ENCODE measurements around the gene CHRNB1.
A peak's percentile ranks its signal among the peaks of the same experiment; 100 is the strongest.

CHRNB1 gene

DNA sequence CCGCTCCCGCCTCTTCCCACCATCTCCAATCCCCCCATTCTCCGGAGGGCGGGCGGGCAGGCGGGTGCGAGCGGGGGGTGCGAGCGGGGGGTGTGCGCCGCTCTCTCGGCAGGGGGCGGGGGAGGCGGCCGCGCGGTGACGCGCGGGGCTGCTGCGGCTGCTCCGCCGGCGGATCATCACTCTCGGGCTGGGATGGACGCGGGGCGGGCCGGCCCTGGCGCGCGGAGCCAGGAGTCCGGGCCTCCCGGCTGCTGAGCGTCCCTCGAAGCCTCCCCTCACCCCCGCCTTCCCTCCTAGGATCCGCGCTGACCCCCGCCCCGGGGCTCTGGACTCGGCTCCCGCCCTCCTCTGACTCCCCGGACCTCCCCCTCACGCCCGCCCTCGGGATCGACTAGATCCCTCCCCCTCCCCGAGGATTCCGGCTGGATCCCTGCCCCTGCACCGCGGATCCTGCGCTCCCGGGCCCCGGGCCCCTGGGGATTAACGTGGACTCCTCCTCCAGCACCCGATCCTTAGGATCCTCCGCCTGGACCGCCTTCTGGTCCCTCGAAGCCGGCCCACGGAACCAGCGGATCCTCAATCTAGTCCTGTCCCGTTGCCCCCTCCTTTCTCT lies 40.0 kb upstream of the CHRNB1 start:
- no peak for DNase-seq (ENCODE audit: low read depth)
- peak overlapping the region; percentile 62 for H3K4me3 ChIP-seq (ENCODE audit: low read depth, low read length)
- no peak for TF ChIP-seq CTCF (IDR thresholded peaks at IDR 0.05; ENCODE audit: control insufficient read depth, extremely low read depth, insufficient read depth)

DNA sequence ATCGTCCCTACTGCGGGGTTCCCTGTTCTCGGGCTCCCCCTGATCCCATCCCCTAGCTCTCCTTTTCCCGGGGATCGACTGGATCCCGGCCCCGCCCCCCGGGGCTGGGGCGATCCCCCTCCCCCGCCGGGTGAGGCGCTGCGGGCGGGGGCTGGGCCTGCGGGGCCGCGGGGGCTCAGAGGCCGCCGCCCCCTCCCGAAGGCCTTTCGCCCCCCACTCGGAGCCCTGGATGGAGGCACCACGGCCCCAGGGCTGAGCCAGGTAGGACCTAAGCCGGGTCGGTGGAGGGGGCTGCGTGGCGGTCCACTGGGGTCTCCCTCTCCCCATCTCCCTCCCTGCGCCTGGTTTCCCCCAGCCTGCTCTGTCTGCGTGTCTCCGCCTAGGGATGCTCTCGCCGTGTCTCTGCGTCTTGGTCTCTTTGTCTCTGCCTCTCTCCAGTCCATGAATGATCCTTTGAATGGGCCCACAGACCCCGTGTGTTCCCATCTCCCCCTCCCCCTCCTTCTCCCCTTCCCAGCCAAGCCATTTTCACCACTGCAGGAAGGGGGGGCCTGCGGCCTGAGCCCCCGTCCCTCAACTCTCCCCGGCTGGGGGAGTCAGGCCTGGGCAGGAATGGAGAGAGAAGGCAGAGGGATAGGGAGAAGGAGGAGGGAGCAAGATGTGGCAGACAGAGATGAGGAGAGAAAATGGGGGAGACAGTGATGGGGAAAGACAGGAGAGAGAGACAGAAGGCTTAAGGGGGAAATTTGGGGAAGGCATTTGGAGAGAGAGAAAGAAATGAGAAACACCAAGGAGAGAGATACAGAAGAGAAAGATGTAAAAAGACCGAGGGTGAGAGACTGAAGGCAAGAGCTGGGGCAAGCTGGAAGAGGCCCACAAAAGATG lies 39.3 kb upstream of the CHRNB1 start:
- H3K4me3 ChIP-seq (ENCODE audit: low read depth, low read length): peak overlapping the region; percentile 62
- no peak for TF ChIP-seq CTCF (IDR thresholded peaks at IDR 0.05; ENCODE audit: control insufficient read depth, extremely low read depth, insufficient read depth)
- DNase-seq (ENCODE audit: low read depth): no peak

- TF ChIP-seq CTCF (IDR thresholded peaks at IDR 0.05; ENCODE audit: control insufficient read depth, extremely low read depth, insufficient read depth): no peak
- H3K4me3 ChIP-seq (ENCODE audit: low read depth, low read length): no peak overlapping the region
- DNase-seq (ENCODE audit: low read depth): no peak
These were observed 38.5 kb upstream of the CHRNB1 start for GRCh38 chr17:7406235-7406825.

DNA sequence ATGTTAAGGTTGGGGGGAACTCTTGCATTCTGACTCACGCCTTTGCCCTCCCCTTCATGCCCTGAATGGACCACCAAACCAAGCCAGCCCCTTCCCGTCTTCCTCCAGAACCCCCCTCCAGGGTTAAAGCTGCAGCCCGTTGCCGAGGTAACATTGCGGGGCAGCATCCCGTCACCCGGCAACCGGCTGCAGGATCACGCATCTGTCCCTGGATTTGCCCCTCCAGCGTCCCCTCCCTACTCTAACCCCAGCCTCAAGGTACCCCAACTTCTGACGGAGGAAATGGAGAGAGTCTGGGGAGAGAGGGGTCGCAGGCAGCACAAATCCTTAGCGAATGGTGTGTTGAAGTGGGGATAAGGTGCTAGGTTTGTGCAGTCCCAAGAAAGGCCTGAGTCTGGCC lies 37.8 kb upstream of the CHRNB1 start:
- no peak overlapping the region for H3K4me3 ChIP-seq (ENCODE audit: low read depth, low read length)
- DNase-seq (ENCODE audit: low read depth): no peak
- no peak for TF ChIP-seq CTCF (IDR thresholded peaks at IDR 0.05; ENCODE audit: control insufficient read depth, extremely low read depth, insufficient read depth)

DNA sequence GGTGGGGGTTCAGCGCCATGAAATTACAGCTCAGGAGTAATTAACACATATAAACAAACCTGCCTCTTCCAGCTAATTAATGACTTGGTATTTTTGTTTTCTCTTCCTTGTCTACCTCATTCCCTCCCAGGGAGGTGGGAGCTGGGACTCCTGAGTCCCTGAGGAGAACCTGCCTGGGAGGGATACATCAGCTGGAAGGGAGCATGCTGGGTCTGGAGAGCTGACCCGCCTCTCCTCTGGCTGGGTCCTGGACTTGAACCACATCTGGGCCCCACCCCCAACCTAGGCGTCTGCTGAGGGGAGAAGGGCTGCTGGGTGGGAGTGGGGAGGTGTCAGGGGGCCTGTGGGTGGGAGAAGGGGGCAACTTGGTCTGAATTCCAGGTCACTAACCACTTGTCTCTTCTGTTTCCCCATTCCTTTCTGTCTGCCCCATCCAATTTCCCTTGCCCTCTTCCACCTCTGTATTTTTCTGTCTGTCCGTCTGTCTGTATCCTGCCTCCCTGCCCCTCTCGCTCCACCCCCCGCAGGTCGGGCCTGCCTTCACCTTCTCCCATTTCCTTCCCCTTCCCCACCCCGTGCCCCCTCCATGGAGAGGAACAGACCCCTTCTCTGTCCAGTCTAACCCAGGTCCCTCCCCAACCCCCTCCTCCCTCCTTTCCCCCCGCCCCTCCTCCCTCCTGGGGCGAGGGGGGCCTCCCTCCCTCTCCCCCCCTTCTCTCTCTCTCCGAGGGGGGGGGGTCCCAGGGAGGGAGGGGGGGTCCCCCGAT lies 37.2 kb upstream of the CHRNB1 start, which contains the start of gene NLGN2:
Gene NLGN2 (plus strand): TSS at position 361 of the 767 bp plus-strand sequence. CDS start 411 bp downstream, outside the sequence.
- TF ChIP-seq CTCF (IDR thresholded peaks at IDR 0.05; ENCODE audit: control insufficient read depth, extremely low read depth, insufficient read depth): no peak
- H3K4me3 ChIP-seq (ENCODE audit: low read depth, low read length): no peak within 1 kb of the TSS
- DNase-seq (ENCODE audit: low read depth): no peak

DNA sequence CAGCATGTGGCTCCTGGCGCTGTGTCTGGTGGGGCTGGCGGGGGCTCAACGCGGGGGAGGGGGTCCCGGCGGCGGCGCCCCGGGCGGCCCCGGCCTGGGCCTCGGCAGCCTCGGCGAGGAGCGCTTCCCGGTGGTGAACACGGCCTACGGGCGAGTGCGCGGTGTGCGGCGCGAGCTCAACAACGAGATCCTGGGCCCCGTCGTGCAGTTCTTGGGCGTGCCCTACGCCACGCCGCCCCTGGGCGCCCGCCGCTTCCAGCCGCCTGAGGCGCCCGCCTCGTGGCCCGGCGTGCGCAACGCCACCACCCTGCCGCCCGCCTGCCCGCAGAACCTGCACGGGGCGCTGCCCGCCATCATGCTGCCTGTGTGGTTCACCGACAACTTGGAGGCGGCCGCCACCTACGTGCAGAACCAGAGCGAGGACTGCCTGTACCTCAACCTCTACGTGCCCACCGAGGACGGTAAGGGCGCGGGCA lies 36.6 kb upstream of the CHRNB1 start:
- no peak overlapping the region for H3K4me3 ChIP-seq (ENCODE audit: low read depth, low read length)
- TF ChIP-seq CTCF (IDR thresholded peaks at IDR 0.05; ENCODE audit: control insufficient read depth, extremely low read depth, insufficient read depth): no peak
- DNase-seq (ENCODE audit: low read depth): no peak

Measured in LNCaP clone FGC (cell line).